WTC11 (cell line): ENCODE results near the gene AGBL4. TPM values are rescaled to one million over a fixed set of nuclear protein-coding genes. Genes with fewer than 3 reads are reported as not detected.

Experiments used
- ATAC-seq: fragments of 200-7000 bp; cut with Tn5 transposase; 2 replicates; pipeline ENCODE4 v1.10.0; 2021; ENCODE audit warnings: mild to moderate bottlenecking, moderate library complexity
- CTCF ChIA-PET: fragments of 300-600 bp; sonication (Branson Sonifier 250); formaldehyde crosslinking; loops from one replicate; lab custom pipeline; 2021; ENCODE audit warnings: antibody characterized with exemption; lab: Charles Lee
- POLR2A ChIA-PET: fragments of 350-600 bp; sonication (Branson Sonifier 250); formaldehyde crosslinking; loops from one replicate; lab custom pipeline; 2021; ENCODE audit warnings: antibody characterized with exemption; lab: Charles Lee
- DNase-seq: peaks from one replicate; pipeline ENCODE4 v3.0.0; 2021; ENCODE audit warnings: low spot score
- H3K27ac Mint-ChIP-seq: 2 replicates; pipeline ENCODE4 v1.8.0; 2021; ENCODE audit warnings: mixed read lengths
- H3K27me3 Mint-ChIP-seq: 2 replicates; pipeline ENCODE4 v1.8.0; 2021; ENCODE audit warnings: low read depth, mild to moderate bottlenecking, moderate library complexity, mixed read lengths
- H3K36me3 Mint-ChIP-seq: 2 replicates; pipeline ENCODE4 v1.8.0; 2021; ENCODE audit warnings: mixed read lengths
- H3K4me1 Mint-ChIP-seq: 2 replicates; pipeline ENCODE4 v1.8.0; 2022; ENCODE audit warnings: mixed read lengths
- H3K4me3 Mint-ChIP-seq: 2 replicates; pipeline ENCODE4 v1.8.0; 2021; ENCODE audit warnings: mild to moderate bottlenecking, moderate library complexity, mixed read lengths
- H3K9me3 Mint-ChIP-seq: 2 replicates; pipeline ENCODE4 v1.8.0; 2021; ENCODE audit warnings: mixed read lengths
- ETV6 ChIP-seq: sonication (generic); formaldehyde crosslinking; IDR thresholded peaks from 2 replicates; pipeline ENCODE4 v1.8.1; 2022; ENCODE audit warnings: mild to moderate bottlenecking, missing genetic modification reagents
- GABPB1 ChIP-seq: sonication (generic); formaldehyde crosslinking; IDR thresholded peaks from 2 replicates; pipeline ENCODE4 v1.8.1; 2023; ENCODE audit warnings: mild to moderate bottlenecking, missing genetic modification reagents
- GTF2I ChIP-seq: fragments of 250-450 bp; sonication (Bioruptor Pico); conservative IDR thresholded peaks from 2 replicates; pipeline ENCODE4 v1.4.0; 2021; ENCODE audit warnings: mild to moderate bottlenecking
- HMGA2 ChIP-seq: fragments of 250-450 bp; sonication (Bioruptor Pico); IDR thresholded peaks from 2 replicates; pipeline ENCODE4 v1.4.0; 2021; ENCODE audit warnings: mild to moderate bottlenecking, moderate library complexity
- NFE2L1 ChIP-seq: sonication (generic); formaldehyde crosslinking; IDR thresholded peaks from 2 replicates; pipeline ENCODE4 v1.8.1; 2023; ENCODE audit warnings: missing genetic modification reagents
- NFYB ChIP-seq: sonication (generic); formaldehyde crosslinking; conservative IDR thresholded peaks from 2 replicates; pipeline ENCODE4 v1.8.0; 2022; ENCODE audit warnings: low read depth, missing genetic modification reagents
- TCF7 ChIP-seq: sonication (generic); formaldehyde crosslinking; IDR thresholded peaks from 2 replicates; pipeline ENCODE4 v1.8.0; 2022; ENCODE audit warnings: mild to moderate bottlenecking, low read depth, missing genetic modification reagents, moderate library complexity
- TEAD4 ChIP-seq: sonication (generic); formaldehyde crosslinking; IDR thresholded peaks from 2 replicates; pipeline ENCODE4 v1.8.0; 2022; ENCODE audit warnings: mild to moderate bottlenecking, missing genetic modification reagents
- ZNF232 ChIP-seq: sonication (generic); formaldehyde crosslinking; IDR thresholded peaks from 2 replicates; pipeline ENCODE4 v1.8.0; 2022; ENCODE audit warnings: mild to moderate bottlenecking, missing genetic modification reagents
- ZNF281 ChIP-seq: sonication (generic); formaldehyde crosslinking; IDR thresholded peaks from 2 replicates; pipeline ENCODE4 v1.8.0; 2023; ENCODE audit warnings: mild to moderate bottlenecking, missing genetic modification reagents
- ZNF317 ChIP-seq: sonication (generic); formaldehyde crosslinking; IDR thresholded peaks from 2 replicates; pipeline ENCODE4 v1.8.1; 2023; ENCODE audit warnings: low read depth, mild to moderate bottlenecking, moderate library complexity, missing genetic modification reagents, borderline replicate concordance
- ZNF423 ChIP-seq: fragments of 250-450 bp; sonication (Bioruptor Pico); IDR thresholded peaks from 2 replicates; pipeline ENCODE4 v2.1.2; 2022; ENCODE audit warnings: mild to moderate bottlenecking, moderate library complexity
- total RNA-seq: library from RNA; stranded (reverse); gene quantifications from 3 replicates; pipeline ENCODE4 v1.2.3, GENCODE V29; 2021
- TF ChIP-seq, protein P1 (sequence below): fragments of 250-450 bp; sonication (Bioruptor Pico); IDR thresholded peaks from 2 replicates; pipeline ENCODE4 v1.8.0; 2021; ENCODE audit warnings: mild to moderate bottlenecking
- TF ChIP-seq, protein P2 (sequence below): fragments of 250-450 bp; sonication (Bioruptor Pico); IDR thresholded peaks from 2 replicates; pipeline ENCODE4 v1.9.0; 2021; ENCODE audit warnings: mild to moderate bottlenecking
- TF ChIP-seq, protein P3 (sequence below): sonication (generic); formaldehyde crosslinking; IDR thresholded peaks from 2 replicates; pipeline ENCODE4 v1.8.1; 2022; ENCODE audit warnings: low read depth, mild to moderate bottlenecking, moderate library complexity, missing genetic modification reagents, borderline replicate concordance

Gene AGBL4
- total RNA-seq, 1 experiment from 2014 or later = 0.87 TPM

GRCh38 chr1:48540587-48540986, 1483.2 kb downstream of the AGBL4 start (continued):
- TF ChIP-seq, protein P1, sequence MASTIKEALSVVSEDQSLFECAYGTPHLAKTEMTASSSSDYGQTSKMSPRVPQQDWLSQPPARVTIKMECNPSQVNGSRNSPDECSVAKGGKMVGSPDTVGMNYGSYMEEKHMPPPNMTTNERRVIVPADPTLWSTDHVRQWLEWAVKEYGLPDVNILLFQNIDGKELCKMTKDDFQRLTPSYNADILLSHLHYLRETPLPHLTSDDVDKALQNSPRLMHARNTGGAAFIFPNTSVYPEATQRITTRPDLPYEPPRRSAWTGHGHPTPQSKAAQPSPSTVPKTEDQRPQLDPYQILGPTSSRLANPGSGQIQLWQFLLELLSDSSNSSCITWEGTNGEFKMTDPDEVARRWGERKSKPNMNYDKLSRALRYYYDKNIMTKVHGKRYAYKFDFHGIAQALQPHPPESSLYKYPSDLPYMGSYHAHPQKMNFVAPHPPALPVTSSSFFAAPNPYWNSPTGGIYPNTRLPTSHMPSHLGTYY (CRISPR knock-in tag) = no peak
- no peak for TF ChIP-seq NFYB (CRISPR knock-in tag)
- no peak for TF ChIP-seq TEAD4
- TF ChIP-seq, all 79 proteins: peak for 0

GRCh38 chr1:48536477-48536876, 1487.3 kb downstream of the AGBL4 start:
- ChIA-PET POLR2A (no interaction called here), CTCF (interaction anchor here (2.3 kb wide), 1 partner anchor 38 kb away, joined by 15 read pairs; no protein-coding TSS in a partner anchor)
- H3K27me3 Mint-ChIP-seq = peaks cover 3% of the 10 kb centered on the region
- DNase-seq (no peak), ATAC-seq (no peak)
- peaks cover 15% of the 10 kb centered on the region for H3K4me1 Mint-ChIP-seq
- no peak overlapping the region for H3K27ac Mint-ChIP-seq
- H3K4me3 Mint-ChIP-seq = no peak overlapping the region
- H3K9me3 Mint-ChIP-seq = no peaks in the 10 kb centered on the region
- no peak for TF ChIP-seq TCF7 (CRISPR knock-in tag)
- no peak for TF ChIP-seq ETV6 (CRISPR knock-in tag)
- TF ChIP-seq ZNF423 = no peak
- TF ChIP-seq, all 79 proteins: peak for 0
- no peaks in the 10 kb centered on the region for H3K36me3 Mint-ChIP-seq

GRCh38 chr1:48532976-48533375, 1490.8 kb downstream of the AGBL4 start:
- no peaks in the 10 kb centered on the region for H3K9me3 Mint-ChIP-seq
- DNase-seq = no peak
- ChIA-PET POLR2A (interaction anchor here (0.6 kb wide), 1 partner anchor 308 kb away, joined by 3 read pairs; no protein-coding TSS in a partner anchor), CTCF (interaction anchor here (0.6 to 2.2 kb wide), 3 partner anchors 35 to 337 kb away, joined by 3 to 12 read pairs (median 4); no protein-coding TSS in a partner anchor)
- no peak overlapping the region for H3K27ac Mint-ChIP-seq
- peaks cover 29% of the 10 kb centered on the region for H3K4me1 Mint-ChIP-seq
- no peaks in the 10 kb centered on the region for H3K36me3 Mint-ChIP-seq
- TF ChIP-seq ETV6 (CRISPR knock-in tag) (no peak), HMGA2 (CRISPR knock-in tag) (no peak), ZNF423 (no peak), ZNF317 (CRISPR knock-in tag) (no peak), NFE2L1 (CRISPR knock-in tag) (no peak), GABPB1 (CRISPR knock-in tag) (no peak), ZNF232 (CRISPR knock-in tag) (no peak), GTF2I (CRISPR knock-in tag) (no peak), ZNF281 (no peak)
- TF ChIP-seq, protein P2, sequence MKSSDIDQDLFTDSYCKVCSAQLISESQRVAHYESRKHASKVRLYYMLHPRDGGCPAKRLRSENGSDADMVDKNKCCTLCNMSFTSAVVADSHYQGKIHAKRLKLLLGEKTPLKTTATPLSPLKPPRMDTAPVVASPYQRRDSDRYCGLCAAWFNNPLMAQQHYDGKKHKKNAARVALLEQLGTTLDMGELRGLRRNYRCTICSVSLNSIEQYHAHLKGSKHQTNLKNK (CRISPR knock-in tag) = no peak
- TF ChIP-seq, protein P3, sequence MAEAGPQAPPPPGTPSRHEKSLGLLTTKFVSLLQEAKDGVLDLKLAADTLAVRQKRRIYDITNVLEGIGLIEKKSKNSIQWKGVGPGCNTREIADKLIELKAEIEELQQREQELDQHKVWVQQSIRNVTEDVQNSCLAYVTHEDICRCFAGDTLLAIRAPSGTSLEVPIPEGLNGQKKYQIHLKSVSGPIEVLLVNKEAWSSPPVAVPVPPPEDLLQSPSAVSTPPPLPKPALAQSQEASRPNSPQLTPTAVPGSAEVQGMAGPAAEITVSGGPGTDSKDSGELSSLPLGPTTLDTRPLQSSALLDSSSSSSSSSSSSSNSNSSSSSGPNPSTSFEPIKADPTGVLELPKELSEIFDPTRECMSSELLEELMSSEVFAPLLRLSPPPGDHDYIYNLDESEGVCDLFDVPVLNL (CRISPR knock-in tag) = no peak
- no peak for ATAC-seq
- no peaks in the 10 kb centered on the region; the same call in 1 of the 2 replicates for H3K27me3 Mint-ChIP-seq
- H3K4me3 Mint-ChIP-seq = no peak overlapping the region
